PC-3 (cell line): ENCODE data around the gene DMKN.

Experiments used
- EZH2 ChIP-seq: fragments of 300-600 bp; sonication (generic); IDR thresholded peaks from one replicate; pipeline ENCODE4 v1.6.1; 2017; ENCODE audit warnings: antibody characterized with exemption, mild to moderate bottlenecking, low read length; ENCODE audit not compliant: unreplicated experiment
- EZH2phosphoT487 ChIP-seq: fragments of 300-600 bp; sonication (generic); IDR thresholded peaks from 2 replicates; pipeline ENCODE4 v1.6.1; 2018; ENCODE audit warnings: mild to moderate bottlenecking, antibody characterized with exemption, low read length, borderline replicate concordance
- TF ChIP-seq, protein P1 (sequence below): fragments of 300-600 bp; sonication (generic); conservative IDR thresholded peaks from 2 replicates; pipeline ENCODE4 v1.5.1; 2017; ENCODE audit warnings: antibody characterized with exemption, low read depth, mild to moderate bottlenecking, low read length

DNA sequence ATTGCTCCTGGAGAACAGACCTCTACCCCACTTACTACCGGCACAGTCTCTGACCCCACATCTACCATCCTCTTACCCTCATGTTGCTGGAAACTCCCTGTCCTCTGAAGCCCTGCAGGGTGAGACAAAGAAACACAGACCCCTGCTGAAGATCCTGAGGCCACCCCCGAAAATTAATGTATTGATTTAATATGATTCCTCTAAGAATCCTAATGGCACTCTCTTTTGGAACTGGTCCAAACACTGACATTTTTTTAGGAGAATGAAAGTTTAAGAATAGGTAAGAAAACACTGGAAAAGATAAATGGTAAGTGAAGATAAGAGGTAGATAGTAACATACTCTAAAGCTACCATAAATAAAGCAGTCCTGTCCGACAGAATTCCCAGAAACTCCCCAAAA is 5.3 kb downstream of the DMKN start:
- no peak for TF ChIP-seq EZH2
- TF ChIP-seq, protein P1, sequence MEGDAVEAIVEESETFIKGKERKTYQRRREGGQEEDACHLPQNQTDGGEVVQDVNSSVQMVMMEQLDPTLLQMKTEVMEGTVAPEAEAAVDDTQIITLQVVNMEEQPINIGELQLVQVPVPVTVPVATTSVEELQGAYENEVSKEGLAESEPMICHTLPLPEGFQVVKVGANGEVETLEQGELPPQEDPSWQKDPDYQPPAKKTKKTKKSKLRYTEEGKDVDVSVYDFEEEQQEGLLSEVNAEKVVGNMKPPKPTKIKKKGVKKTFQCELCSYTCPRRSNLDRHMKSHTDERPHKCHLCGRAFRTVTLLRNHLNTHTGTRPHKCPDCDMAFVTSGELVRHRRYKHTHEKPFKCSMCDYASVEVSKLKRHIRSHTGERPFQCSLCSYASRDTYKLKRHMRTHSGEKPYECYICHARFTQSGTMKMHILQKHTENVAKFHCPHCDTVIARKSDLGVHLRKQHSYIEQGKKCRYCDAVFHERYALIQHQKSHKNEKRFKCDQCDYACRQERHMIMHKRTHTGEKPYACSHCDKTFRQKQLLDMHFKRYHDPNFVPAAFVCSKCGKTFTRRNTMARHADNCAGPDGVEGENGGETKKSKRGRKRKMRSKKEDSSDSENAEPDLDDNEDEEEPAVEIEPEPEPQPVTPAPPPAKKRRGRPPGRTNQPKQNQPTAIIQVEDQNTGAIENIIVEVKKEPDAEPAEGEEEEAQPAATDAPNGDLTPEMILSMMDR = no peak
- no peak for TF ChIP-seq EZH2phosphoT487
